Esophagus muscularis mucosa (tissue), 4 donors: ENCODE data around the gene CANX. TPM values are rescaled to one million over a fixed set of nuclear protein-coding genes. Genes with fewer than 3 reads are reported as not detected.

ENCODE experiments used
- DNase-seq: peaks from one replicate; pipeline ENCODE4 v3.0.0-alpha.2; 2017; ENCODE audit errors: extremely low spot score
- H3K27ac ChIP-seq, 4 donors: fragments of 200-600 bp; sonication (generic); replicated peaks in 1 of 4; 1 replicate in 3 of 4; 2 replicates in 1 of 4; pipeline ENCODE4 v1.5.1; 2016 to 2019; ENCODE audit warnings: mild to moderate bottlenecking in 1 of 4
- H3K27me3 ChIP-seq, 4 donors: fragments of 200-600 bp; sonication (generic); one replicate each; pipeline versions ENCODE4 v1.5.1 to v1.6.0; 2016 to 2019
- H3K36me3 ChIP-seq, 4 donors: fragments of 200-600 bp; sonication (generic); one replicate each; pipeline ENCODE4 v1.5.1; 2016 to 2019
- H3K4me1 ChIP-seq, 4 donors: fragments of 200-600 bp; sonication (generic); one replicate each; pipeline ENCODE4 v1.5.1; 2016 to 2019
- H3K4me3 ChIP-seq, 4 donors: fragments of 200-600 bp; sonication (generic); 1 replicate in 2 of 4; 2 replicates in 2 of 4; pipeline ENCODE4 v1.5.1; 2016 to 2019; ENCODE audit warnings: mild to moderate bottlenecking in 4 of 4, moderate library complexity in 1 of 4
- H3K9me3 ChIP-seq, 4 donors: fragments of 200-600 bp; sonication (generic); 1 replicate in 3 of 4; 2 replicates in 1 of 4; pipeline ENCODE4 v1.5.1; 2016 to 2019
- EP300 ChIP-seq: sonication (generic); formaldehyde crosslinking; IDR thresholded peaks from one replicate; pipeline ENCODE4 v1.6.1; 2017; ENCODE audit warnings: antibody characterized with exemption
- POLR2A ChIP-seq: fragments of 450-650 bp; IDR thresholded peaks from one replicate; pipeline ENCODE4 v1.6.1; 2017; ENCODE audit warnings: antibody characterized with exemption, moderate library complexity, mild to moderate bottlenecking, low read depth
- POLR2AphosphoS5 ChIP-seq, 2 donors: sonication (generic); formaldehyde crosslinking; IDR thresholded peaks; one replicate each; pipeline ENCODE4 v1.6.1; 2017; ENCODE audit warnings: antibody characterized with exemption in 2 of 2
- WGBS: methylation state at CpG from one replicate; pipeline ENCODE4 v1.1.5; 2018; 5-methylcytosine and 5-hydroxymethylcytosine counted together
- intact Hi-C: fragments of 100-400 bp; cut with DNase I; formaldehyde crosslinking; loops from one replicate; pipeline ENCODE4 v1.15.1; 2023
- total RNA-seq, 4 donors: library from RNA; depleted of rRNA; stranded (reverse); fragments of >200 nt; gene quantifications; one replicate each; pipeline versions ENCODE4 v1.1.0 to v1.2.1, GENCODE V29; 2016
- TF ChIP-seq, protein P1 (sequence below), 3 experiments: fragments of 200-600 bp in 2 of 3; fragments of 450-650 bp in 1 of 3; sonication (generic) in 2 of 3; IDR thresholded peaks; one replicate each; pipeline ENCODE4 v1.5.1; 2017 to 2019; ENCODE audit warnings: antibody characterized with exemption in 3 of 3, mild to moderate bottlenecking in 2 of 3, moderate library complexity in 1 of 3

The CANX gene
- total RNA-seq, 4 donors from 2014 or later: 230 to 403 (median 321) TPM

DNA sequence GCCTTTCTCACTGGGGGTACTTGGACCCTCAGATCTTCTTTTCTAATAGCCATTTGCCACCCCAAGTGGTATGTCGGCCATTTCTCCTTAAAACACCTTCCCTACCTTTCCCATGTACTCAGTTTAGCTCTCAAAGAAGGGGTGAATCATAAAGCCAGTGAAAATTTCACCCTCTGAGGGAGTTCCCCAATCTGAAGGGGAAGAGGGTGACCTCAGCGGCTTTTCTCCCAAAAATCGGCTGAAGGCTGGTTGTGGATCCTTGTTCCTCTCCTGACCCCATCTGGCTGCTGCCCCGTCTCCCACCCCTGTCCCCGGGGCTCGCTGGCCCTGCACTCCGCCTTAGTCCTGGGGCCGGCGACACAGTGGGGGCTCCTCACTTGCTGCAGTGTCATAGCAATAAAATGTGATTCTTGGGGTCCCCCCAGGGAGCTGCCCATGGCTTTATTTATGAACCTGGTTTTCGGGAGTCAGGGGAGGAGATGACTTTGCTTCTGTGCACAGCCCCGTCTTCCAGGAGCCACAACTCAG, 77.7 kb downstream of the CANX start:
- H3K4me1 ChIP-seq: no peaks in the 10 kb centered on the region
- intact Hi-C loops: no loop called here
- TF ChIP-seq, protein P1, sequence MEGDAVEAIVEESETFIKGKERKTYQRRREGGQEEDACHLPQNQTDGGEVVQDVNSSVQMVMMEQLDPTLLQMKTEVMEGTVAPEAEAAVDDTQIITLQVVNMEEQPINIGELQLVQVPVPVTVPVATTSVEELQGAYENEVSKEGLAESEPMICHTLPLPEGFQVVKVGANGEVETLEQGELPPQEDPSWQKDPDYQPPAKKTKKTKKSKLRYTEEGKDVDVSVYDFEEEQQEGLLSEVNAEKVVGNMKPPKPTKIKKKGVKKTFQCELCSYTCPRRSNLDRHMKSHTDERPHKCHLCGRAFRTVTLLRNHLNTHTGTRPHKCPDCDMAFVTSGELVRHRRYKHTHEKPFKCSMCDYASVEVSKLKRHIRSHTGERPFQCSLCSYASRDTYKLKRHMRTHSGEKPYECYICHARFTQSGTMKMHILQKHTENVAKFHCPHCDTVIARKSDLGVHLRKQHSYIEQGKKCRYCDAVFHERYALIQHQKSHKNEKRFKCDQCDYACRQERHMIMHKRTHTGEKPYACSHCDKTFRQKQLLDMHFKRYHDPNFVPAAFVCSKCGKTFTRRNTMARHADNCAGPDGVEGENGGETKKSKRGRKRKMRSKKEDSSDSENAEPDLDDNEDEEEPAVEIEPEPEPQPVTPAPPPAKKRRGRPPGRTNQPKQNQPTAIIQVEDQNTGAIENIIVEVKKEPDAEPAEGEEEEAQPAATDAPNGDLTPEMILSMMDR (IDR thresholded peaks at IDR 0.05): no peak
- TF ChIP-seq POLR2AphosphoS5 (IDR thresholded peaks at IDR 0.05) (no peak), EP300 (no peak), POLR2A (no peak)
- peaks cover 43 to 93% (median 82%) of the 10 kb centered on the region in 4 donors for H3K36me3 ChIP-seq
- no peak overlapping the region for H3K27ac ChIP-seq
- no peak for DNase-seq
- H3K4me3 ChIP-seq: no peak overlapping the region
- no peaks in the 10 kb centered on the region for H3K27me3 ChIP-seq
- 86% methylated on average over 11 of the region's 11 CpGs for WGBS
- no peaks in the 10 kb centered on the region for H3K9me3 ChIP-seq

DNA sequence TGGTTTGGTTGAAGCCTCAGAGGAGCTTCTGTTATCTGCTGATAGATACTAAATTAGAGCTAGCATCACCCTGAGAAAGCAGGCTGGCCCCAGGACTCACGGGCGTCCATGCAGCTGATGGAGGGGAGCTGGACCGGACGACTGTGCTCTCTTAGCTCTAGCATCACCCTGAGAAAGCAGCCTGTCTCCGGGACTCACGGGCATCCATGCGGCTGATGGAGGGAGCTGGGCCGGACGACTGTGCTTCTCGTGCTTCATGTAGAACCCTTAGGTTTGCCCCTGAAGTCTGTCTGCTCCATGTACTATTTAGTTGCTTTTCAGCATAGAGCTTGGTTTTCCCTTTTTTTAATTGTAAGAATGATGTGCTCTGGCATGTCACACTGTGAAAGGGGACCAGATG, 78.7 kb downstream of the CANX start:
- DNase-seq: no peak
- Histone ChIP-seq H3K4me3 (no peak overlapping the region), H3K4me1 (no peaks in the 10 kb centered on the region), H3K27ac (no peak overlapping the region), H3K27me3 (no peaks in the 10 kb centered on the region), H3K9me3 (no peaks in the 10 kb centered on the region), H3K36me3 (peaks cover 34 to 83% (median 73%) of the 10 kb centered on the region in 4 donors)
- TF ChIP-seq POLR2A (no peak), EP300 (no peak), POLR2AphosphoS5 (IDR thresholded peaks at IDR 0.05) (no peak)
- TF ChIP-seq, protein P1 (IDR thresholded peaks at IDR 0.05): no peak
- intact Hi-C loops: no loop called here
- 89% methylated on average over 10 of the region's 10 CpGs for WGBS

DNA sequence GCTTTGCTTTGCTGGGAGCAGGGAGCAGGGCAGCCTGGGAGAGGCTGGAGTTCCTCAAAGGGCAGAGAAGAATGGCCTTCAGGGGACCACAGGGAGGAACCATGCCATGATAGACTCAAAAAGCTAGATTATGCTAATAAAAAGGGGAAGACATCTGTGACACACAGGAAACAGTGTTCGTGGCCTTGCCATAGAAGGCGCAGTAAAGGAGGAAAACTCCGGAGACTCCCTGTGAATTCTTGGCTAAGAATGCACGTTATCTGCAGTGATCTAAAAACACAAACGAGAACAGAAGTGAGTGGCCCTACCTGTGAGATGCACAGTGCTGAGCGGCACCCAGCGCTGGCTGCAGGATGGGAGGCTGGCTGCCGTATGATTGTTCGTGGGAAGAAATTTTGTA, 79.1 kb downstream of the CANX start:
- Histone ChIP-seq H3K4me1 (no peaks in the 10 kb centered on the region), H3K4me3 (no peak overlapping the region), H3K9me3 (no peaks in the 10 kb centered on the region), H3K27ac (no peak overlapping the region), H3K27me3 (no peaks in the 10 kb centered on the region), H3K36me3 (peaks cover 29 to 79% (median 68%) of the 10 kb centered on the region in 4 donors)
- 78% methylated on average over 9 of the region's 9 CpGs for WGBS
- TF ChIP-seq POLR2A: no peak
- TF ChIP-seq POLR2AphosphoS5 (IDR thresholded peaks at IDR 0.05): no peak
- TF ChIP-seq, protein P1 (IDR thresholded peaks at IDR 0.05): no peak
- no peak for TF ChIP-seq EP300
- no peak for DNase-seq
- intact Hi-C loops: no loop called here

DNA sequence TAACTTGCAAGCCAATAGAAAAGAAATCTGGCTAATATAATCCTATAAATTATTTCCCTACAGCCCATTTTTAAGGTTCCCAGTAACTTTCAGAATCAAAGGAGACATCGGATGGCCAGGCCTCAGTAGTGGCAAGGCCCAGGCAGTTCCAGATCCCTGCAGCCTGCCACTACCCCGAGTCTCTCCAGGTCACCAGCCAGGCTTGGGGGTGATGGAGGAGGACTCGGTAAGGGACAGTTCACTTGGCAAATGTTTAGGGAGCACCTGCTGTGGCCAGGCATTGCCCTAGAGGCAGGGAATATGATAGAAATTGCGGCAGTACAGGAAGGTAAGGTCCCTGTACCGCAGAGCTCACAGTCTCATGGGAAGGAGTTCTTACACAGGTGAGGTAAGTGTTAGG, 79.8 kb downstream of the CANX start:
- intact Hi-C loops: no loop called here
- TF ChIP-seq, protein P1 (IDR thresholded peaks at IDR 0.05): no peak
- TF ChIP-seq POLR2A (no peak), POLR2AphosphoS5 (IDR thresholded peaks at IDR 0.05) (no peak), EP300 (no peak)
- no peak overlapping the region for H3K4me3 ChIP-seq
- H3K27me3 ChIP-seq: no peaks in the 10 kb centered on the region
- DNase-seq: no peak
- H3K36me3 ChIP-seq: peaks cover 22 to 72% (median 63%) of the 10 kb centered on the region in 4 donors
- no peaks in the 10 kb centered on the region for H3K9me3 ChIP-seq
- no peak overlapping the region for H3K27ac ChIP-seq
- 93% methylated on average over 5 of the region's 5 CpGs for WGBS
- H3K4me1 ChIP-seq: no peaks in the 10 kb centered on the region

DNA sequence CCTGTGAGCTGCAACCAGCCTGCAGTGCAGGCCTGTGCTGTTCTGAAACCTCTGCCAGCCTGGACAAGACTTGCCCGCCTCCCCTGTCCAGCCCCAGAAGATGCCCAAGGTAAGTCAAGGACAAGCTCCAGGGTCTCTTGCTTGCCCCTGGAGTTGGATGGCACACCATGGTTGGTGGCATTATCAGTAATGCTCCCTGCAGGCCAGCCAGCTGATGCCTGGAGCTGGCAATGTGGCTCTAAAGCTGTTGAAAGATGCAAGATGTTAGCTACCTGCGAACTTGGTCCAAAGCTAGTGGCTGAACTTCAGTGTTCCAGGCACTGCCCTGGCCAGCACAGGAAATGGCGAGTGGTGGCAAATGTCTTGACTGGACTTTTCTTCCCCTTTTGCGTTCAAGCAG, 81.1 kb downstream of the CANX start:
- no peaks in the 10 kb centered on the region for H3K4me1 ChIP-seq

More for the DNA sequence above, 81.1 kb downstream of the CANX start:
- no peaks in the 10 kb centered on the region for H3K27me3 ChIP-seq
- H3K9me3 ChIP-seq: no peaks in the 10 kb centered on the region
- H3K4me3 ChIP-seq: no peak overlapping the region
- peaks cover 10 to 59% (median 51%) of the 10 kb centered on the region in 4 donors for H3K36me3 ChIP-seq
- WGBS: 90% methylated on average over 4 of the region's 4 CpGs
- no peak overlapping the region for H3K27ac ChIP-seq
- no peak for TF ChIP-seq POLR2A
- TF ChIP-seq, protein P1 (IDR thresholded peaks at IDR 0.05): no peak
- no peak for TF ChIP-seq EP300
- no peak for TF ChIP-seq POLR2AphosphoS5 (IDR thresholded peaks at IDR 0.05)
- DNase-seq: no peak
- intact Hi-C loops: no loop called here
